Left lung (tissue), 10 donors: ENCODE results near the gene RGMB. TPM values are rescaled to one million over a fixed set of nuclear protein-coding genes. Genes with fewer than 3 reads are reported as not detected.
A peak's percentile ranks its signal among the peaks of the same experiment; 100 is the strongest.

Experiments
- ATAC-seq: fragments of 200-7000 bp; cut with Tn5 transposase; one replicate; pipeline ENCODE4 v1.9.1; 2020; ENCODE audit warnings: moderate library complexity
- DNase-seq, 4 donors: peaks; one replicate each; pipeline ENCODE4 v3.0.0-alpha.2; 2013 to 2020
- H3K27ac ChIP-seq, 2 donors: fragments of 200-600 bp; sonication (generic) in 1 of 2; one replicate each; pipeline versions ENCODE4 v1.5.0 to v1.8.0; 2020 to 2021
- H3K27me3 ChIP-seq, 2 donors: fragments of 200-600 bp; sonication (generic) in 1 of 2; one replicate each; pipeline versions ENCODE4 v1.5.0 to v1.8.0; 2020 to 2021
- H3K36me3 ChIP-seq, 2 donors: fragments of 200-600 bp; sonication (generic) in 1 of 2; one replicate each; pipeline versions ENCODE4 v1.5.0 to v1.8.0; 2020 to 2021
- H3K4me1 ChIP-seq, 2 donors: fragments of 200-600 bp; one replicate each; pipeline ENCODE4 v1.8.0; 2021
- H3K4me3 ChIP-seq, 2 donors: fragments of 200-600 bp; sonication (generic) in 1 of 2; one replicate each; pipeline versions ENCODE4 v1.5.0 to v1.8.0; 2020 to 2021; ENCODE audit warnings: mild to moderate bottlenecking in 1 of 2
- H3K9me3 ChIP-seq, 2 donors: fragments of 200-600 bp; sonication (generic) in 1 of 2; one replicate each; pipeline versions ENCODE4 v1.5.0 to v1.8.0; 2020 to 2021
- intact Hi-C, 2 donors: fragments of 100-400 bp; cut with DNase I; formaldehyde crosslinking; loops; one replicate each; pipeline versions ENCODE4 v1.11.2 to v1.14.2; 2022
- polyA plus RNA-seq, 6 donors: library from polyadenylated mRNA; unstranded; fragments of 120-200 nt; gene quantifications; one replicate each; pipeline ENCODE4 v1.2.1, GENCODE V29; 2013; ENCODE audit not compliant: insufficient read length in 6 of 6
- total RNA-seq, 2 donors: library from RNA; stranded (reverse); fragmentation: NEBNext Ultra II Directional; extraction: Animal tissue kit (Norgen Biotek cat#: 25700); gene quantifications; one replicate each; pipeline ENCODE4 v1.2.1, GENCODE V29; 2021
- TF ChIP-seq, protein P1 (sequence below), 2 donors: fragments of 200-600 bp; sonication (generic) in 1 of 2; IDR thresholded peaks; one replicate each; pipeline versions ENCODE4 v1.5.0 to v1.8.0; 2021; ENCODE audit warnings: antibody characterized with exemption in 2 of 2
- donor health status: DM: no; HTN: yes; CAD: no.
- donor health status: DM: no; HTN: no; CAD: no.

The RGMB gene
- total and polyA plus RNA-seq, 8 donors: 12.2 to 21.3 (median 15.7) TPM

- no peaks in the 10 kb centered on the region for H3K36me3 ChIP-seq
- ATAC-seq: peak; percentile 36
- H3K27ac ChIP-seq: peak overlapping the region; percentile 70 to 71
- no peaks in the 10 kb centered on the region for H3K9me3 ChIP-seq
- TF ChIP-seq, protein P1, sequence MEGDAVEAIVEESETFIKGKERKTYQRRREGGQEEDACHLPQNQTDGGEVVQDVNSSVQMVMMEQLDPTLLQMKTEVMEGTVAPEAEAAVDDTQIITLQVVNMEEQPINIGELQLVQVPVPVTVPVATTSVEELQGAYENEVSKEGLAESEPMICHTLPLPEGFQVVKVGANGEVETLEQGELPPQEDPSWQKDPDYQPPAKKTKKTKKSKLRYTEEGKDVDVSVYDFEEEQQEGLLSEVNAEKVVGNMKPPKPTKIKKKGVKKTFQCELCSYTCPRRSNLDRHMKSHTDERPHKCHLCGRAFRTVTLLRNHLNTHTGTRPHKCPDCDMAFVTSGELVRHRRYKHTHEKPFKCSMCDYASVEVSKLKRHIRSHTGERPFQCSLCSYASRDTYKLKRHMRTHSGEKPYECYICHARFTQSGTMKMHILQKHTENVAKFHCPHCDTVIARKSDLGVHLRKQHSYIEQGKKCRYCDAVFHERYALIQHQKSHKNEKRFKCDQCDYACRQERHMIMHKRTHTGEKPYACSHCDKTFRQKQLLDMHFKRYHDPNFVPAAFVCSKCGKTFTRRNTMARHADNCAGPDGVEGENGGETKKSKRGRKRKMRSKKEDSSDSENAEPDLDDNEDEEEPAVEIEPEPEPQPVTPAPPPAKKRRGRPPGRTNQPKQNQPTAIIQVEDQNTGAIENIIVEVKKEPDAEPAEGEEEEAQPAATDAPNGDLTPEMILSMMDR (IDR thresholded peaks at IDR 0.05): peak; percentile 67 to 94
- H3K4me1 ChIP-seq: peaks cover 19 to 76% of the 10 kb centered on the region in 2 donors
- H3K4me3 ChIP-seq: peak overlapping the region; percentile 54 to 57
- intact Hi-C loops: no loop called here
- peaks cover 0 to 99% of the 10 kb centered on the region in 2 donors for H3K27me3 ChIP-seq
- peak in 2 of 4 donors; percentile 82 to 91 for DNase-seq
Measured at GRCh38 chr5:98771382-98772109, 1.9 kb upstream of the RGMB start.

- peaks cover 19 to 77% of the 10 kb centered on the region in 2 donors for H3K4me1 ChIP-seq
Measured at GRCh38 chr5:98772415-98773213, 849 bp upstream of the RGMB start.

GRCh38 chr5:98773214-98773463 lies 324 bp upstream of the RGMB start:
- DNase-seq: no peak
- TF ChIP-seq, protein P1 (IDR thresholded peaks at IDR 0.05): no peak
- peaks cover 19 to 75% of the 10 kb centered on the region in 2 donors for H3K4me1 ChIP-seq

More at GRCh38 chr5:98772415-98773213, 849 bp upstream of the RGMB start:
- intact Hi-C loops: no loop called here
- TF ChIP-seq, protein P1 (IDR thresholded peaks at IDR 0.05): no peak
- H3K4me3 ChIP-seq: peak overlapping the region; percentile 85 to 88
- H3K27ac ChIP-seq: peak overlapping the region; percentile 92 to 94
- H3K36me3 ChIP-seq: no peaks in the 10 kb centered on the region
- peak in 2 of 4 donors; percentile 83 to 86 for DNase-seq
- peak; percentile 60 for ATAC-seq
- H3K9me3 ChIP-seq: no peaks in the 10 kb centered on the region
- peaks cover 0 to 99% of the 10 kb centered on the region in 2 donors for H3K27me3 ChIP-seq

DNA sequence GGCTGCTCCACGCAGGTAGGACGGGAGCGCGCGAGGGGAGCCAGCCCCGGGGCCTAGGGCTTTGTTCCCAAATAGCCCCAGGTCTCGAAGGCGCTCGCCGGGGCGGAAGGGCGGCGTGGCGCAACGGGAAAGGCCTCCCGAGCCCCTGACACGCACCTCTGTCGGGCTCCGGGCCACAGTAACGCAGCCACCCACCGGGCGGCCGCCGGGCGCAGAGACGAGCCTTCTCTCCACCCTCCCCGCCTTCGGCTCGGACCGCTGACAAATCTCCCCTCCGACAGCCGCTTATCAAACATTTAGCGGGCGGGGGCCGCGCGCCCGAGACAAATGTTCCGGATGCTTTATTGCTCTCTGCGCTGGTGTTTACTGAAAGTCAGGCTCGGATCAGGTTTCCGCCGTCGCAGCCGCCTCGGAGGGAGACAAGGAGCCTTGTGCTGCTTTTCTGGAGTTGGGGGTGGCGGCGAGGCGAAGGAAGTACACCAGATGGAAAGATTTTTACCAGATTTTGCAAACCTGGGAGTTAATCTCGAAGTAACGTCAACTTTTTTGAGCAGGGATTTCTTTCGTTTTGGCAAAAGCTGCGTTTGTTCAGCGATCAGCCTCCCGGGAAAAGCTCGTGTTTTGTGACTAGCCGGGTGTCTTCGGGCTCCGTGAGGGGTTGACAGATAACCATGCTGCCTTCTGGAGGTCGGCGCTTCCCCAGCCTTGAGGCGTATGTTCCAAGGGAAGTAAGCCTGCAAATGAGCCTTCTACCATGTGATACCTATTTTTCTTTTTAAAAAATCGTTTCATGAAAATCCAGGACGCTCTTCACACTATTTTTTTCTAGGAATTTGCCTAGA lies 950 bp downstream of the RGMB start:
- intact Hi-C loops: no loop called here
- peaks cover 15 to 70% of the 10 kb centered on the region in 2 donors for H3K4me1 ChIP-seq
- no peaks in the 10 kb centered on the region for H3K36me3 ChIP-seq
- peak overlapping the region; percentile 92 to 94 for H3K27ac ChIP-seq
- H3K9me3 ChIP-seq: no peaks in the 10 kb centered on the region
- peak overlapping the region; percentile 85 to 88 for H3K4me3 ChIP-seq
- ATAC-seq: peak; percentile 11
- peak; percentile 50 to 84 (median 69) for DNase-seq
- TF ChIP-seq, protein P1 (IDR thresholded peaks at IDR 0.05): no peak
- peaks cover 0 to 87% of the 10 kb centered on the region in 2 donors for H3K27me3 ChIP-seq

More at GRCh38 chr5:98773214-98773463, 324 bp upstream of the RGMB start:
- no peak for ATAC-seq
- Histone ChIP-seq H3K9me3 (no peaks in the 10 kb centered on the region), H3K27ac (peak overlapping the region; percentile 92 to 94), H3K36me3 (no peaks in the 10 kb centered on the region), H3K27me3 (peaks cover 0 to 99% of the 10 kb centered on the region in 2 donors), H3K4me3 (peak overlapping the region; percentile 85 to 88)
- intact Hi-C loops: no loop called here
